NCI-H2029 treated with DMSO at 0.1 percent for 48 hours (cell line): ENCODE results near the gene INPP5A.

Experiments used
- DNase-seq: peaks from one replicate; lab custom pipeline; 2025; lab: John Stamatoyannopoulos, UW

The INPP5A gene

GRCh38 chr10:132647424-132647823 lies 109.8 kb downstream of the INPP5A start:
- no peak for DNase-seq

- DNase-seq, result no peak
Observed at GRCh38 chr10:132648072-132648850, 110.7 kb downstream of the INPP5A start.

GRCh38 chr10:132648851-132649528 lies 111.4 kb downstream of the INPP5A start:
- no peak for DNase-seq

- DNase-seq, result no peak
Observed at GRCh38 chr10:132649651-132650360, 112.2 kb downstream of the INPP5A start.

GRCh38 chr10:132650611-132651250 lies 113.1 kb downstream of the INPP5A start:
- no peak for DNase-seq

- no peak for DNase-seq
Observed at GRCh38 chr10:132651511-132652029, 114.0 kb downstream of the INPP5A start.

- no peak for DNase-seq
Observed at GRCh38 chr10:132652446-132652845, 114.9 kb downstream of the INPP5A start.

- no peak for DNase-seq
Observed at GRCh38 chr10:132652936-132653590, 115.5 kb downstream of the INPP5A start.

- no peak for DNase-seq
Observed at GRCh38 chr10:132653721-132654120, 116.1 kb downstream of the INPP5A start.

GRCh38 chr10:132654121-132654571 lies 116.6 kb downstream of the INPP5A start:
- DNase-seq, result no peak

- DNase-seq, result no peak
Observed at GRCh38 chr10:132654708-132655661, 117.4 kb downstream of the INPP5A start.

- no peak for DNase-seq
Observed at GRCh38 chr10:132655735-132656134, 118.1 kb downstream of the INPP5A start.

GRCh38 chr10:132656283-132657126 lies 118.9 kb downstream of the INPP5A start:
- DNase-seq, result no peak

GRCh38 chr10:132657127-132657706 lies 119.6 kb downstream of the INPP5A start:
- no peak for DNase-seq

- DNase-seq, result no peak
Observed at GRCh38 chr10:132657748-132658147, 120.2 kb downstream of the INPP5A start.

GRCh38 chr10:132658546-132659205 lies 121.1 kb downstream of the INPP5A start:
- no peak for DNase-seq

GRCh38 chr10:132659206-132660091 lies 121.9 kb downstream of the INPP5A start:
- no peak for DNase-seq
